ENCODE results near the gene PNKP. TPM values are rescaled to one million over a fixed set of nuclear protein-coding genes. Genes with fewer than 3 reads are reported as not detected.

The PNKP gene
- total RNA-seq, 1 donor from 2014 or later = 69.3 TPM

GRCh38 chr19:49852631-49853126, 14.7 kb downstream of the PNKP start:
- H3K36me3 ChIP-seq (ENCODE audit: control insufficient read depth, insufficient read depth, low read length) = peaks cover 3% of the 10 kb centered on the region
- TF ChIP-seq CTCF (IDR thresholded peaks at IDR 0.05; ENCODE audit: insufficient read depth, low read length, poor library complexity, severe bottlenecking) = no peak
- H3K4me3 ChIP-seq (ENCODE audit: low read depth, low read length) = peak overlapping the region; percentile 81
- DNase-seq (ENCODE audit: low read depth) = no peak
- H3K27me3 ChIP-seq (ENCODE audit: control insufficient read depth, insufficient read depth, low read length) = no peaks in the 10 kb centered on the region

GRCh38 chr19:49851456-49852259, 15.7 kb downstream of the PNKP start:
- DNase-seq (ENCODE audit: low read depth) = no peak
- peaks cover 1% of the 10 kb centered on the region for H3K36me3 ChIP-seq (ENCODE audit: control insufficient read depth, insufficient read depth, low read length)
- peak overlapping the region; percentile 81 for H3K4me3 ChIP-seq (ENCODE audit: low read depth, low read length)
- H3K27me3 ChIP-seq (ENCODE audit: control insufficient read depth, insufficient read depth, low read length) = no peaks in the 10 kb centered on the region
- TF ChIP-seq CTCF (IDR thresholded peaks at IDR 0.05; ENCODE audit: insufficient read depth, low read length, poor library complexity, severe bottlenecking) = no peak

GRCh38 chr19:49850487-49851342, 16.7 kb downstream of the PNKP start, which contains the start of gene PTOV1:
PTOV1 (plus strand) TSS chr19:49851159.
- no peak for TF ChIP-seq CTCF (IDR thresholded peaks at IDR 0.05; ENCODE audit: insufficient read depth, low read length, poor library complexity, severe bottlenecking)
- Histone ChIP-seq H3K36me3 (ENCODE audit: control insufficient read depth, insufficient read depth, low read length) (peaks cover 1% of the 10 kb centered on the region), H3K27me3 (ENCODE audit: control insufficient read depth, insufficient read depth, low read length) (no peaks in the 10 kb centered on the region), H3K4me3 (ENCODE audit: low read depth, low read length) (peak within 1 kb of the TSS; percentile 81)
- DNase-seq (ENCODE audit: low read depth) = peak; percentile 57

GRCh38 chr19:49850221-49850486, 17.2 kb downstream of the PNKP start:
- no peak for TF ChIP-seq CTCF (IDR thresholded peaks at IDR 0.05; ENCODE audit: insufficient read depth, low read length, poor library complexity, severe bottlenecking)
- Histone ChIP-seq H3K27me3 (ENCODE audit: control insufficient read depth, insufficient read depth, low read length) (no peaks in the 10 kb centered on the region), H3K4me3 (ENCODE audit: low read depth, low read length) (peak overlapping the region; percentile 81), H3K36me3 (ENCODE audit: control insufficient read depth, insufficient read depth, low read length) (no peaks in the 10 kb centered on the region)
- DNase-seq (ENCODE audit: low read depth) = no peak

GRCh38 chr19:49849433-49850220, 17.7 kb downstream of the PNKP start:
- no peak for TF ChIP-seq CTCF (IDR thresholded peaks at IDR 0.05; ENCODE audit: insufficient read depth, low read length, poor library complexity, severe bottlenecking)
- H3K36me3 ChIP-seq (ENCODE audit: control insufficient read depth, insufficient read depth, low read length) = no peaks in the 10 kb centered on the region
- peak overlapping the region; percentile 81 for H3K4me3 ChIP-seq (ENCODE audit: low read depth, low read length)

More at GRCh38 chr19:49849433-49850220, 17.7 kb downstream of the PNKP start:
- DNase-seq (ENCODE audit: low read depth) = no peak
- no peaks in the 10 kb centered on the region for H3K27me3 ChIP-seq (ENCODE audit: control insufficient read depth, insufficient read depth, low read length)
